Loucy (cell line): ENCODE results near the gene AAGAB.

Experiments used
- H2AFZ ChIP-seq: fragments of 200-600 bp; sonication (generic); 2 replicates; pipeline ENCODE4 v1.6.0; 2016; ENCODE audit warnings: antibody characterized with exemption, mild to moderate bottlenecking, low read length, moderate library complexity
- H3F3A ChIP-seq: fragments of 200-600 bp; 2 replicates; pipeline ENCODE4 v1.6.0; 2016; ENCODE audit warnings: antibody characterized with exemption, low read depth, mild to moderate bottlenecking
- H3K27me3 ChIP-seq: fragments of 200-600 bp; sonication (generic); 2 replicates; pipeline ENCODE4 v1.6.1; 2014; ENCODE audit warnings: low read length, mild to moderate bottlenecking; ENCODE audit not compliant: insufficient read depth, poor library complexity, severe bottlenecking
- H3K36me3 ChIP-seq: fragments of 200-600 bp; sonication (generic); 2 replicates; pipeline ENCODE4 v1.6.1; 2016; ENCODE audit warnings: low read length; ENCODE audit not compliant: insufficient read depth
- H3K4me1 ChIP-seq: fragments of 200-600 bp; sonication (generic); 2 replicates; pipeline ENCODE4 v1.5.1; 2014; ENCODE audit warnings: low read length, mild to moderate bottlenecking; ENCODE audit not compliant: insufficient read depth, poor library complexity, severe bottlenecking
- H3K4me2 ChIP-seq: fragments of 200-600 bp; sonication (generic); 2 replicates; pipeline ENCODE4 v1.6.0; 2014; ENCODE audit warnings: antibody characterized with exemption, low read length, low read depth, mild to moderate bottlenecking; ENCODE audit not compliant: poor library complexity, severe bottlenecking
- H3K4me3 ChIP-seq: fragments of 200-600 bp; sonication (generic); 2 replicates; pipeline ENCODE4 v1.5.1; 2014; ENCODE audit warnings: low read length, mild to moderate bottlenecking, mixed read lengths; ENCODE audit not compliant: poor library complexity, severe bottlenecking
- H3K79me2 ChIP-seq: fragments of 200-600 bp; sonication (generic); 2 replicates; pipeline ENCODE4 v1.6.1; 2014; ENCODE audit warnings: low read length; ENCODE audit not compliant: insufficient read depth
- H3K9ac ChIP-seq: fragments of 200-600 bp; sonication (generic); 2 replicates; pipeline ENCODE4 v1.6.0; 2014; ENCODE audit warnings: mild to moderate bottlenecking, low read depth, low read length, moderate library complexity; ENCODE audit not compliant: poor library complexity, severe bottlenecking
- H3K9me2 ChIP-seq: fragments of 200-600 bp; sonication (generic); replicated peaks from 2 replicates; pipeline ENCODE4 v1.6.1; 2016; ENCODE audit warnings: low read depth, low read length, mixed read lengths
- H3K9me3 ChIP-seq: fragments of 200-600 bp; sonication (generic); 2 replicates; pipeline ENCODE4 v1.6.1; 2014; ENCODE audit warnings: mild to moderate bottlenecking, antibody characterized with exemption, low read length, low read depth; ENCODE audit not compliant: insufficient read depth
- H4K20me1 ChIP-seq: fragments of 200-600 bp; sonication (generic); 2 replicates; pipeline ENCODE4 v1.6.0; 2014; ENCODE audit warnings: antibody characterized with exemption, low read length, mild to moderate bottlenecking; ENCODE audit not compliant: insufficient read depth, poor library complexity, severe bottlenecking
- EZH2phosphoT487 ChIP-seq: fragments of 200-600 bp; IDR thresholded peaks from 2 replicates; pipeline ENCODE4 v1.6.1; 2018; ENCODE audit warnings: antibody characterized with exemption, mild to moderate bottlenecking, moderate library complexity, borderline replicate concordance
- TF ChIP-seq, protein P1 (sequence below): fragments of 200-600 bp; sonication (generic); conservative IDR thresholded peaks from 2 replicates; pipeline ENCODE4 v1.5.1; 2014; ENCODE audit warnings: mild to moderate bottlenecking, antibody characterized with exemption, low read length

Gene AAGAB

DNA sequence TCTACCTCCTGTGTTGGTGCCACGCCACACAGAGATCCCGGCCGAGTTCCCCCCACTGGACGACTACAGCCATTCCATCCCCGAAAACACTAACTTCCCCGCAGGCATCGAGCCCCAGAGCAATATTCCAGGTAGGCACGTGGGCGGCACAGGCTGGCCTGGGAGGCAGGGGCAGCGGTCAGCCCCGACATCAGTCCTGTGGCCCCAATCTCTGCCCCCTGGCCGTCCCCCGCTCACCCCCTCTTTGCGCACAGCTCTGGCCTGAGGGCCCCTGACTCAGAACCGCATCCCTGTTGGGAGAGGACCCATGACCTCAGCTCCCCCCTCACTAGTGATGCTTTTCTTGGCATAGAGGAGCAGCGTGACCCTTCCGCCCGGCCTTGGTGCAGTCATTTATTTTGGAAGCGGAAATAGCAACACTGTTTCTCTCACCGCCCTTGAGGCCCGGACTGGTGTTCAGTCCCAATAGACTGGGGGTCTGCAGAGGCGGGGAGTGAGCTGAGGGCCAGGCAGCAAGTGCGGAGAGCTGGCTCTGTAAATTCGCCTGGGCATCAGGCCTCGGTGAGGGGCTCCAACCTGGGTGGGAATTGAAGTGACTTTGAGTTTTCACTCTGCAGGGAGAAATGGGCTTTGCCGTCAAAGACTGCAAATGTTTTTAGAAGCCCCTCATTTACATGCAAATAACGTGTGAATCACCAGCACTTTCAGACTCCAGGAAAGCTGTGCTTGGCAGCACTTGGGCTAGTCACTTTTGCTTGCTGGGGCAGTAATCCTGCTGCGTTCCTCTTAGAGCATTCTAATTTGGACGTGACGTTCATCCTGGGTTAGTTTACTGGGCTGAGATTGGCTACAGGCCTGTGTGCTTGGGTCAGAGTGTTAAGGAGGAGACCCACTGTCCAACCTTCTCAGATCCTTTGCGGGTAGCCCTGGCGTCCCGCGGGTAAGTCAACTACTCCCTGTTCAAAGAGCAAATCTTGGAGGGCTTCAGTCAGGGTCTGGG, 88.9 kb downstream of the AAGAB start:
- peaks cover 13% of the 10 kb centered on the region for H3K4me1 ChIP-seq
- H2AFZ ChIP-seq, result no peak overlapping the region
- H3K27me3 ChIP-seq, result no peaks in the 10 kb centered on the region
- TF ChIP-seq, protein P1, sequence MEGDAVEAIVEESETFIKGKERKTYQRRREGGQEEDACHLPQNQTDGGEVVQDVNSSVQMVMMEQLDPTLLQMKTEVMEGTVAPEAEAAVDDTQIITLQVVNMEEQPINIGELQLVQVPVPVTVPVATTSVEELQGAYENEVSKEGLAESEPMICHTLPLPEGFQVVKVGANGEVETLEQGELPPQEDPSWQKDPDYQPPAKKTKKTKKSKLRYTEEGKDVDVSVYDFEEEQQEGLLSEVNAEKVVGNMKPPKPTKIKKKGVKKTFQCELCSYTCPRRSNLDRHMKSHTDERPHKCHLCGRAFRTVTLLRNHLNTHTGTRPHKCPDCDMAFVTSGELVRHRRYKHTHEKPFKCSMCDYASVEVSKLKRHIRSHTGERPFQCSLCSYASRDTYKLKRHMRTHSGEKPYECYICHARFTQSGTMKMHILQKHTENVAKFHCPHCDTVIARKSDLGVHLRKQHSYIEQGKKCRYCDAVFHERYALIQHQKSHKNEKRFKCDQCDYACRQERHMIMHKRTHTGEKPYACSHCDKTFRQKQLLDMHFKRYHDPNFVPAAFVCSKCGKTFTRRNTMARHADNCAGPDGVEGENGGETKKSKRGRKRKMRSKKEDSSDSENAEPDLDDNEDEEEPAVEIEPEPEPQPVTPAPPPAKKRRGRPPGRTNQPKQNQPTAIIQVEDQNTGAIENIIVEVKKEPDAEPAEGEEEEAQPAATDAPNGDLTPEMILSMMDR, result no peak
- TF ChIP-seq EZH2phosphoT487, result no peak
- no peaks in the 10 kb centered on the region for H3K9me3 ChIP-seq
- H3K4me3 ChIP-seq, result no peak overlapping the region
- H3F3A ChIP-seq, result no peaks in the 10 kb centered on the region
- no peaks in the 10 kb centered on the region for H3K9me2 ChIP-seq
- H3K4me2 ChIP-seq, result no peak overlapping the region
- peaks cover 7% of the 10 kb centered on the region for H4K20me1 ChIP-seq
- H3K36me3 ChIP-seq, result peaks cover 63% of the 10 kb centered on the region; the same call in 1 of the 2 replicates
- peaks cover 31% of the 10 kb centered on the region for H3K79me2 ChIP-seq
- no peak overlapping the region for H3K9ac ChIP-seq

DNA sequence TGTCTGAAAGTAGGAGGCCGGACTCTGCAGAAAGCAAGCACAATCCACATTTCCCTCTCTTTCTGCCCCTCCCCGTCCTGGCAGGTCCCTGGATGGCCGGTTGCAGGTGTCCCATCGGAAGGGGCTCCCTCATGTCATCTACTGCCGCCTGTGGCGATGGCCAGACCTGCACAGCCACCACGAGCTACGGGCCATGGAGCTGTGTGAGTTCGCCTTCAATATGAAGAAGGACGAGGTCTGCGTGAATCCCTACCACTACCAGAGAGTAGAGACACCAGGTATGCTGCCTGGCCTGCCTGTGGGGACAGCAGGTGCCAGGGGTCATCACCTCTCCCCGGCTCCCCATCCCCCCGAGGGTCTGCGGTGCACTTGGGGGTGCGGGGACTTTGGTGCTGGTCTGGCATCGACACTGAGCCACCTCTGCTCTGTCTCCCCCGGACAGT, 89.6 kb downstream of the AAGAB start:
- Histone ChIP-seq H3K9me3 (no peaks in the 10 kb centered on the region), H2AFZ (no peak overlapping the region), H3K36me3 (peaks cover 56% of the 10 kb centered on the region; the same call in 1 of the 2 replicates), H3K79me2 (peaks cover 37% of the 10 kb centered on the region), H4K20me1 (peaks cover 7% of the 10 kb centered on the region), H3K9me2 (no peaks in the 10 kb centered on the region), H3K9ac (no peak overlapping the region), H3F3A (no peaks in the 10 kb centered on the region), H3K4me1 (peaks cover 13% of the 10 kb centered on the region), H3K4me3 (no peak overlapping the region), H3K4me2 (no peak overlapping the region), H3K27me3 (no peaks in the 10 kb centered on the region)
- TF ChIP-seq, protein P1, result no peak
- no peak for TF ChIP-seq EZH2phosphoT487

DNA sequence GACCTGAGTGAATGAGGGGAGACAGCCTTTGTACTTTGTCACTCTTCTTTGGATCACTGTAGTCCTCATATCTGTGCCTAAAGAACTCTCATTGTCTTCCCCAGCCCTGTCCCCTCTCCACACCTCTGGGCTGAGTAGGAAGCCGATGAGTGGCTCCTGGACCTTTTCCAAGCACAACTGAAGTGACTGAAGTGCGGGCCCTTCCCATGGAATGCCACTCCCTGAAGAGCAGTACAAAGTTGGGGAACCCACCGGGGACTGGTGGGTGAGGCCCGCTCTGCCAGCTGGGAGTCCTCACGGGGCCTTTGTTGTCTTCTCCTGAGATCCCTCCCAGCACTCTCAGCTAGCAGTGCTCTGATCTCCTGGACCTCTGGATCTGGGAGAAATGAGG, 90.1 kb downstream of the AAGAB start:
- Histone ChIP-seq H3K36me3 (peaks cover 52% of the 10 kb centered on the region; the same call in 1 of the 2 replicates), H3K4me2 (no peak overlapping the region), H3K79me2 (peaks cover 42% of the 10 kb centered on the region), H3K9me2 (no peaks in the 10 kb centered on the region), H4K20me1 (peaks cover 10% of the 10 kb centered on the region), H3K9me3 (no peaks in the 10 kb centered on the region), H3K4me3 (no peak overlapping the region), H3F3A (no peaks in the 10 kb centered on the region), H3K4me1 (peaks cover 13% of the 10 kb centered on the region), H3K27me3 (no peaks in the 10 kb centered on the region), H2AFZ (no peak overlapping the region), H3K9ac (no peak overlapping the region)
- TF ChIP-seq EZH2phosphoT487, result no peak
- TF ChIP-seq, protein P1, result no peak
